ENCODE results near the gene ZBTB16.
"Not testable (repeated sequence)": the region's sequence is repeated elsewhere in the genome, so short reads cannot be mapped to it uniquely, and the experiment has no call there.

Gene ZBTB16

DNA sequence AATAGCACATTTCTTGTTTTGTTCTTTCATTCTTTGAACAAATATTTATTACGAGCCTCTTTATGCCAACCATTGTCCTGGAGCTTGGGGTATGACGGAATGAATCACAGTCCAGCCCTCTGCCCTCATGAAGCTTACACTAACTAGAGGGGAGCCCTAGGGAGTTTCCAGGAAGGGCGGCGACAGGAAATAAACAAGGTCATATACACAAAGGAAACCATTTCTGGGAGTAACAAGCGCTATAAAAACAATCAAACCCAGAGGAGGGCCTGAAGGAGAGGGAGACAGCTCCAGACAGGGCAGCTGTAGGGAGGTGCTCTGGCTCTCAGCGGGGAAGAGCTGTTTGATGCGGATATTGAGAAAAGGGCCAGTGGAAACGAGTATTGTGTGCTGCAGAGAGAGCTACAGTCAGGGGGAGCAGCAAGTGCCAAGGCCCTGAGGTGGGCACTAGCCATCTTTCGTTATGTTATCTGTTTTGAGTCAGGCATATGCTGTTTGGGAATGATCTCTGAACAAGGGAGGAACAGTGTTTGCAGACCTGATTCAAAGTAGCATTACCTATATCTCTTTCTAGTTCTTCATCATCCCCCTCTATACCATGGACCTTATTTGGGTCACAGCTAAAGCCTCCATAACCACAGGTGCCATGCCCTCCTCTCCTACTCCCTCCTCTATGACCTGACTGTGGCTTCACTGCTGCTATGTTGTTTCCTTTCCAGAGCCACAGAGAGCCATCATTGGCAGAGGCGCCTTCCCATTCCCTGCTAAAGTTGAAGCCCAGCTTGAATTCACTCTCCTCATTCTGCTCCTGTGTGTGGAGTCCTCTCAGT is 15.3 kb upstream of the ZBTB16 start:
- DNase-seq = no peak

DNA sequence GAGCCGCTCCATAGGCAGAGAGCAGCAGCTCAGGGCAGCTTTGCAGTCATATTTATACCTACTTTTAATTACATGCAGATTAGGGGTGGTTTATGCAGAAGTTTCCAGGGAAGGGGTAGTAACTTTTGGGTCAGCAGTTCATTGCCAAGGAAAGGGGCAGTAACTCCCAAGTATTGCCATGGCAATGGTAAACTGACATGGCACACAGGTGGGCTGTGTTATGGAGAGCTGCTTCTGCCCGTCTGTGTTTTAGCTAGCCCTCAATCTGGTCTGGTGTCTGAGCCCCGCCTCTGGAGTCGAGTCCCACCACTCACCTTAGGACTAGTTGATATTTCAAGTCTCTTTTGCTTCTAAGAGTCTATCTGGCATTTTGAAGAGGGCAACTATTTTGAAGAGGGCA is 12.2 kb upstream of the ZBTB16 start:
- DNase-seq = no peak

DNA sequence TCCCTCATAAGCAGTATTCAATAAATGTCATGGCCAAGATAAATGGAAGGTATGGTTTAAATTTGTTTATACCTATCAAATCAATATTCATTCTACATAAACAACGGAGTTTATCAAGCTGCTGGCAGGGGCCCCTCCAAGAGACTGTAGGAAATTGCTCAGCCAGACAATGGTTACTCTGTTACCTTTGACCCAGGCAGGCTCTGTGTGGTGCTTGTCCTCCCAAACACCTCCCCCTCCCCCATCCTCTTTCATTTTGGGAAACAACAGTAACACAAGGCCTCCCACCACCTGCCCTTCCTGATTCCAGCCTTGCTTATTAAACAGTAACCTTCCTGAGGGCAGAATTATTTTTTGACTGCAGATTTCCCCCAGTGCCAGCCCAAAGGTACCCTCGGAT is 10.5 kb upstream of the ZBTB16 start:
- DNase-seq = no peak

DNA sequence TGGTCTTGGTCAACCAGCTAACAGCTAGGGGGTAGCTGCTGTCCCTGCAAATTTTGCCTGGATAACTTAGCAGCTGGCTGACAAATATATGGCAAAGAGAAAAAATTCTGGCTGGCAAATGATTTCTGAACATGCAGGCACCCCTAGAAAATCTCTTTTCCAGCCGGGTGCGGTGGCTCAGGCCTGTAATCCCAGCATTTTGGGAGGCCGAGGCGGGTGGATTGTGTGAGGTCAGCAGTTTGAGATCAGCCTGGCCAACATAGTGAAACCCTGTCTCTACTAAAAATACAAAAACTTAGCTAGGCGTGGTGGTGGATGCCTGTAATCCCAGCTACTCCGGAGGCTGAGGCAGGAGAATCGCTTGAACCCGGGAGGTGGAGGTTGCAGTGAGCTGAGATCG is 9.7 kb upstream of the ZBTB16 start:
- not testable (repeated sequence) for DNase-seq

DNA sequence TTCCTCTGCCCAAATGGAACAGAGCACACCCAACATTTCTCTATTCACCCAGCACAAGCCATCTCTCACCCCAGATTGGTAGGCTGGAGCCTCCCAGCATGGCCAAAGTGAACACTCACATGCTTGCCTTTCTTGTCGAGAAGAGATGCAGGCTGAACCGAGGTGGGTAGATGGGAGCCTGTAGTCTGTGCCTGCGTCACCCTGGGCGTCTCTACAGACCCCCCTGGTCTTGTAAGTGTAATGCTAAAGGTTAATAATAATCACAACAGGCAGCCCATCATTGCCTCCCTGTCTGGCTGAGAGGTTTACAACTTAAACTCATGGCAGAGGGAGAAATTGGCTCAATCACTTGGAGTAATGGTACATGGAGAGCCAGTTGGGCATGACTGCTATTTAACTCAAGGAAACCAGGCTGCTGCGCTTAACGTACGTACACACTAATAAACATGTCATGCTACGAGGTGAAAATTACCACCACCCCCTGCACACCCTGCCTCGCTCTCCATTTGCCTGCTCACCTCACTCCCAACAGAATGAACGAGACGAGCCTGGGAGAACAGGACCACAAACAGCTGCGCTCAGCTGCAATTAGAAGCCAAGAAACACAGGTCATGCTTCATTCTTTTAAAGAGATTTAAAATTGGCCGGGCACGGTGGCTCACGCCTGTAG is 9.1 kb upstream of the ZBTB16 start:
- DNase-seq = no peak

DNA sequence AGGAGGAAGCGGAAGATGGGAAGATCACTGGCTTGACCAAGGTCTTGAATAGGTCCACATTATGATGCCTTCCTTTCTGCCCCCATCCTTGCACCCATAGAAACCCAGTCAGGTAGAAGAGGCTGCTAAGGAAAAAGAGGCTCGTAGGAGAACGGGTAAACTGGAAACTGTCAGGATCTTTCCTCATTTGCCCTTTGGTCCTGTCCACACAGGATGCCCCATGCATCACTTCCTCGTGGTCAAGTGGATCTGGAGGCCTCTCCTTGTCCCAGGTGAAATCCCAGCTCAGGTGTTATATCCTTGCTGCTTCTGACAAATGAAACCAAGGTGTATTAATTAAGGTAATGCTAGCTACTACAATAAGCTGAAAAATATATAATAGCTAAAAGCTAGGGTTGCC is 8.0 kb upstream of the ZBTB16 start:
- DNase-seq = no peak

DNA sequence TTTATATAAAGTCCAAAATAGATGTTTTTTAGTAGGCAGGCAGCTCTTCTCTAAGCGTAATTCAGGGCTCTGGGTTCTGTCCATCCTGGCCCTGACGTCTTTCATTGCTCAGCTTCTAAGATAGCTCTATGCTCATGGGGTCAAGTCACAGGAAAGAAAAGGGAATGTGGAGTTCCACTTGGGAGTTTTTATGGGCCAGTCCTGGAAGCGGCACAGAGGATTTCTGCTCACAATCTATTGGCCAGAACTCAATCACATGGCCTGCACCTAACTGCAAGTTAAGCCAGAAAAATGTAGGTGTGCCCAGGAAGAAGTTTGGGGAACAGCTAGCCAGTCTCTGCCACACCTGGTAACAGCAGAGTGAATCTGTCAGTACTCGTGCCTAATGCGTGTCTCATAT is 7.4 kb upstream of the ZBTB16 start:
- DNase-seq = no peak

DNA sequence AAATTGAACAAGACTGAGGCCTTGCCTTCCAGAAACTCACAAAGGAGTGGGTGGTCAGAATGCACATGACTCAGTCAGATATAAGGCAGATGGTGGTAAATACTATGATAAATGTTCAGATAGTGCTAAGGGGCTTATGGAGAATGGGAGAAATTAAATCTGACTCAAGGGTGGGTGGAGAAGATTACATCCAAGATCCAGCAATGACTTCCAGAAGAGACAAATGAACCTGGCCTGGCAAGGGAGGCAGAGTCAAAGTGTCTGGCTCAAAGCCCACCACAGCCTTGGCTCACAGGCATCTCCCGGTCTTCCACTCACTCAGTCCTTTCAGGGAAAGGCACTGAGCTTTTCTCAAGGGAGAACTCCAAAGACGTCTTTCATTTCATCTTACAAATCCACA is 6.1 kb upstream of the ZBTB16 start:
- DNase-seq = no peak

DNA sequence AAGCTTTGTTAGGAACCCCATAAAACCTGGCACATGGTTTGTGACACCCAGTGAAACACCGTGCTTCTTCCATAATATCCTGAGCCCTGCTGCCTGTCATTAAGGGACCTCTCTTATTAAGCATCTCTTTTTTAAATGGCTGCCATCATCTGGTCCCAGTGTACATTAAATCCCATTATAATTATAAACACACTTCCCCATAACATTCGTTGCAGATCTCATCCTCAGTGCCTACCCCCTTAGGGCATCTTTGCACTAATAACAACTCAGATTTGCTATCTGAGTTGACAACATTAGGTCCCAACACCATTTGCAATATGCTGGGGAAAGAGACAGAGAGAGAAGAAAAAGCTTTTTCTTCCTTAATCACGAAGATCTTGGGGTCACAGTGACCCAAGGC is 4.7 kb upstream of the ZBTB16 start:
- DNase-seq = no peak

DNA sequence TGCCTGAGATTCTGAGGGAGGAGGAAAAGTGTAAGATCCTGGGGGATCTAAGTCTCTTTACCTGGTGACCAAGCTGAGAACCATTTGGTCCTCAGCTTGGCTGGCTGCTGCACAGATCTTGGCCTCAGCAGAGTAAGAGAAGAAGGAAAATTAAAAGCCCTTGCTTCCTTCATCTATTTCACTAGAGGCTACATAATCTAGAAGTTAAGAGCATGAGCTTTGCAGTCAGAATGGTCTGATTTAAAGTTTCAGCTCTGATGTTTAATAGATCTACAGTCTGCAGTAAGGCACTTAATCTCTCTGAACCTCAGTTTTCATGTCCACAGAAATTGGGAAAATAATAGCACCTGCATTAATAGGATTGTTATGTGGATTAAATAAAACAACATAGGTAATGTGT is 3.1 kb upstream of the ZBTB16 start:
- no peak for DNase-seq

DNA sequence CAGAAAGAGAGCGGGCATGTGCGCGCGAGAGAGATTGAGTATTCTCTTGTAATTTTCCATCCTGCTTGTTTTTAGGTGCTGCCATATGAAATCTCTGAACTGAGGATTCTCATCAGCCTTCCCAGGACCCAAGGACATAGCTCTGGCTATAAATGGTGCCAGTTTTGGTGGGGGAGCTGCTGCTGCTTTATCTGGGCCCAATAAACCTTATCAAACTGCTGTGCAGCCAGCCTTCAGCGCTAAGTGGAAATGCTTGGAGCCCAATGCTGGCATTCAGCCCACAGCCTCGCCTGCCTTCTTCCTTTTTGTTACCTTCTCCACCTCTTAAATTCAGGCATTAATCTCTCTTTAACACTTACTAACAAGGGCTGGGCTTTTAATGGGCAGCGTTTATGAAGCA is 2.4 kb upstream of the ZBTB16 start:
- DNase-seq = no peak

DNA sequence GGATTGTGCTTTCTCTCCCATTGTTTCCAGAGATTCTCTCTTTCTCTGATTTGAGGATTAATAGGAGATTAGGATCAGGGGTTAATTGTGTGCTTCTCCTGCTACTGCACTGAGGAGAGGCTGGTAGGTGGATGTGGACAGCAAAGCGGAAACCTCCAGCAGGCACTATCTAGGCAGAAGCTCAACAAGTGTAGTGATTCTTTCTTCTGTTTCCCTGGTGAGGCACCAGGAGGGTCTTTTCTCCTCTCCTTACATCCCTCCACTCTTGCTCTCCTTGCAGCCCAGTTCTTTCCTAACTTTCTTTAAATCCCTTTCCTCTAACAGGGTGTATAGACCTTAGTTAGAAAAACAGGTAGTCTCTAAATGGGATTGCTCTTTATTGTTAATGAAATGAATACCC is 1.9 kb upstream of the ZBTB16 start:
- no peak for DNase-seq

DNA sequence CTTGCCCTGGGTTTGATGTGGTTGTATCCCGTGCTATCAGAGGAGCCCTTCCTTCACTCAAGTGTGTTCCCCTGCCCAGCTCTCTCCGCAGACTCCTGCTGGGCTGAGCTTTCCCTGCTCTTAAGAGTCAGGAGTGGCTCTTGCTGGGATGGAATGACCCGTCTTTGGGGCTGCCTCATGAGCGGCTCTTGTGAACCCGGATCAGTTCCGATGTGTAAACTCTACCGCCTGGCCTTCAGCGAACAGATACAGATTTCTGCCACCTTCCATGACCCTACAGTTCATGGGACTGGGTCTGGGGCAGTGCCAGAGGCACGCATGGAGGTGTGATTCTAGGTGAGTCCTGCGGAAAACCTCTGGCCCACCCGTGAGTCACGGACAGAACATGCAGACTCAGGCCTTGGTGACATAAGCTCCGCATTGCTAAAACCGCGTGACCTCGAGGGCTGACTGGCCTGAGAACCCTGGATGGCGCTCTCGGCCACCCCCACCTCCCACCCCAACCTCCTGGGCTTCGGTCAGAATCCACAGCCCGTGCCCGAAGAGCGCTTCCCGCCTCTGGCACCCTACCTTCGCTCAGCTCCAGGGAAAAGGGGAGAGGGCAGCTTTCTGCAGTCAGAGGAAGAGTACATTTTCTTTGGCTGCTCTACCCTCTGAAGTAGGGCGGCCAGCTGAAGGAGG is 1.3 kb upstream of the ZBTB16 start:
- DNase-seq = no peak

DNA sequence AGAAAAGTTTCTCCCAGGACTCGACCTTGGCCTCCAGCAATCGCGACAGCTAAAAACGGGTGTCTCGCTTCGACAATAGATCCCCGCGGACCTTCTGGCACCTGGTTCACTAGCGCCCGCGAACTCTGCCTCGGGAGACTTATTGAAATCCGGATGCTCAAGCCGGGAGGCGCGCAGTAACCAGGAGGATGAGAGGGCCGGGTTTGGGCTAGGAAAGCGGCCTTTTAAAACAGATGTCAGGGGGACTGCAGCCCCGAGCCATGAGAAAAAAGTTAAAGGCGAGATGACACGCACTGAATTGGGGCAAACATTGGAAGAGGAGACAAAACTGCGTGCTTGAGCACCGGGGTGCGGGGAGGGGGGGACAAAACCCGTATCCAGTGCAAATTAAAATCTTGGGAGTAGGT is 637 bp upstream of the ZBTB16 start:
- no peak for DNase-seq

DNA sequence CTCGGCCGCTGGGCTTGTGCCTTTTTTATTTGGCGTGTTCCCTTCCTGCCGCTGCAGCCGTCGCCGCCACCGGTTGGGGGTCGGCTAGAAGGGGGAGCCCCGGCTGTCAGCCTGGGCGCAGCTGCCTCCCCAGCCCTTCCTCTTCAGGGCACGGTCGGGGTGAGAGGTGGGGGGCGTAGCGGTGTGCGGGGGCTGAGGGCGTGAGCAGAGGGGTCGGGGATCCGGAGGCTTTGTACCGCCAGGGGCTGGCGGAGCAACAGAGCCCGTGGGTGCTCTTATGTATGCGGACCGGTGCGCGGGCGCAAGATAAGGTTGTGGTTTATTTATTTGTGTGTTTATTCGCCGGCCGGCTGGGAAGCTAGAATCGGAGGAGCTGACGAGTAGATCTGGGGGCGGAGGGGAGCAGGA is 477 bp downstream of the ZBTB16 start:
- DNase-seq = no peak

DNA sequence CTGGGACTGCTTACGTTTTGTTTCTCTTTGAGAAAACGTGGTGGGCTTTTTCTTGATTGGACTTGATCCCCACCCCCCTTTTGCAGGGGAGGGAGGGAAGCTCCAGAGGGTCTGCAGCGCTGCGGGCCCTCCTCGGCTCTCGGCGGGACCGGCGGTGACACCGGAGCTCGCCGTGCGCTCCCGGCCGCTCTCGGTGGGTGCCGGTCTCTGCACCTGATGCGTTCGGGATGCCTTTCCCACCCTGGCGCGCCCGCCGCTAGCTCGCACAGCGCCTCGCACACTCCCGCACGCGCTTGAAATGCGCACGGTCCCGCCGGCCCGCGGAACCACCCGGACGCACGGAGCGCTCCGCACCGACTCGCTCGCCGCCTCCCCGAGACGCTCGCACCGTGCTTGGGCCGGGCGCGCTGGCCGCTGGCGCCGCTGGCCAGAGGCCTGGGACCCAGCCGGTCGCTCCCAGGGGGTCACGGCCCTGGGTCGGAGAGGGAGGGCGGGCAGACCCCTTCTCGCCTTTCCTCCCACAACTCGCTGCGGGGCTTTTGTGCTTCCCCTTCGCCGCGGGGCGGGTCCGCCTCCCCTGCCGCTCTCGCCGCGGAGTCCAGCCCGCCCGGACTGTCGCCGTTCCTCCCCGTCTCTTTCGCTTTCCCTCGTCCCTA is 1.0 kb downstream of the ZBTB16 start:
- no peak for DNase-seq

DNA sequence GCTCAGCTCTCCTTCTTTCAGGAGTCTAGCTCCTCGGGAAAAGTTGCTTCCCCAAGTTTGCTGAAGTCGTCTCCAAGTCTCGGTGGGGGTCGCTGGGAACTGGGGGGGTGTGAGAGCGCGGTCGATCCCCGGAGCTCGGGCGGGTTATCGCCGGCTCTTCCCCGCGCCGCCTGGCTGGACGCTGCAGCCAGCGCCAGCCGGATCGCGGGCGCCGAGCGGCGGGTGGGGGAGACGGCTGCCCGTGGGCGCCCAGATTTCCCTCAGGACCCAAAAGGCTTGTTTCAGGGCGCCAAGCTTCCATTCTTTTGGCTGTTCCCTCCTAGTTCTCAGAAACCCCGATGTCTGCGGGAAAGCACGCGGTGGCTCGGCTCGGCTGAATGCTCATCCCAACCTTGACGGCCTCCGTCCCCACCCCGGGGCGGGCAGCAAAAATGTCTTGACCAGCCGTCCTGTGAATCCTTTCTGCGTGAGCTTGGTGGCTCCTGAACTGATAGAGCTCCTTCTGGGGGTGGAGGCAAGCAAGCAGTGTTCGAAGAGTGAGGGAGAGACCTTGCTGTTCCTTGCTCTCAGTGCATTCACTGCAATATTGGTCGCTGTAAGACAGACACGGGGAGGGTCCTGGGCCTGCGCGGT is 1.7 kb downstream of the ZBTB16 start:
- DNase-seq = no peak

DNA sequence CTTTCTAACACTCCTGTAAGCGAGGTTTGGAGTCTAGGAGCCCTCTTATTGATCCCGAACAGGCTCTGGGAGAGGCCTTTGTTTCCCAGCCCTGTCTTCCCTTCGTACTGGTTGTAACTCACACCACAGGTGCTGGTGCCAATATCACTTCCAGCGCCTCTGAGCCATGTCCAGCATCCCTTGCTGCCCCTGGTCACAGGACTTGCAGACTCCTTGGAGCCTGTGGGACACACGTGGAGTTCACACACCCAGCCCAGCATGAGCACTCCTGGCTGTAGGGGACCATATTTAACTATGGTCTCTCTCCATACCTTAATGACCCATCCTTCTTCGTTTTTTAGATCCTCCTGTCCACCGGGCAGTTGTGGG is 2.2 kb downstream of the ZBTB16 start:
- no peak for DNase-seq

DNA sequence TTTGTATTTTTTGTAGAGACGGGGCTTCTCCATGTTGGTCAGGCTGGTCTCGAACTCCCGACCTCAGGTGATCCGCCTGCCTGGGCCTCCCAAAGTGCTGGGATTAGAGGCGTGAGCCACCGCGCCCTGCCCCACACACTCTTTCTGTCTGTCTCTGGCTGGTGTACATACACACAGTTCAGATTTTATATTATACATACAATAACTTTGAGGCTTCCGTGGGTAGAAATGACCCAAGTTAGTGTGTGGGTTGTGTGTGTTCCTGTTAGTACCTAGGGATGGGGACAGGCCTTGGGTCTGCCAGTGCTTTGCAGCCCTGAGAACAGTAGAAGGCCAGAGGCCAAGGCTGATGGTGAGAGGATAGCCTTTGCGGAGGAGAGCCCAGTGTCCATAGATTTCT is 2.8 kb downstream of the ZBTB16 start:
- no peak for DNase-seq

DNA sequence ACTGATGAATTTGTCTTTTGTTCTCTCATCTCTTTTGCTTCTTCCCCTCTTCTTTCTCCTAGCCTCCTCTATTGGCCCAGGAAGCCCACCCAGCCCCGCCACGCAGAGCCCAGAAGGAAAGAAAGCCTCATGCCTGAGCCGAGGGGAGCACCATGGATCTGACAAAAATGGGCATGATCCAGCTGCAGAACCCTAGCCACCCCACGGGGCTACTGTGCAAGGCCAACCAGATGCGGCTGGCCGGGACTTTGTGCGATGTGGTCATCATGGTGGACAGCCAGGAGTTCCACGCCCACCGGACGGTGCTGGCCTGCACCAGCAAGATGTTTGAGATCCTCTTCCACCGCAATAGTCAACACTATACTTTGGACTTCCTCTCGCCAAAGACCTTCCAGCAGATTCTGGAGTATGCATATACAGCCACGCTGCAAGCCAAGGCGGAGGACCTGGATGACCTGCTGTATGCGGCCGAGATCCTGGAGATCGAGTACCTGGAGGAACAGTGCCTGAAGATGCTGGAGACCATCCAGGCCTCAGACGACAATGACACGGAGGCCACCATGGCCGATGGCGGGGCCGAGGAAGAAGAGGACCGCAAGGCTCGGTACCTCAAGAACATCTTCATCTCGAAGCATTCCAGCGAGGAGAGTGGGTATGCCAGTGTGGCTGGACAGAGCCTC is 3.8 kb downstream of the ZBTB16 start:
- DNase-seq = no peak

DNA sequence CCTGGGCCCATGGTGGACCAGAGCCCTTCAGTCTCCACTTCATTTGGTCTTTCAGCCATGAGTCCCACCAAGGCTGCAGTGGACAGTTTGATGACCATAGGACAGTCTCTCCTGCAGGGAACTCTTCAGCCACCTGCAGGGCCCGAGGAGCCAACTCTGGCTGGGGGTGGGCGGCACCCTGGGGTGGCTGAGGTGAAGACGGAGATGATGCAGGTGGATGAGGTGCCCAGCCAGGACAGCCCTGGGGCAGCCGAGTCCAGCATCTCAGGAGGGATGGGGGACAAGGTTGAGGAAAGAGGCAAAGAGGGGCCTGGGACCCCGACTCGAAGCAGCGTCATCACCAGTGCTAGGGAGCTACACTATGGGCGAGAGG is 4.3 kb downstream of the ZBTB16 start:
- no peak for DNase-seq

DNA sequence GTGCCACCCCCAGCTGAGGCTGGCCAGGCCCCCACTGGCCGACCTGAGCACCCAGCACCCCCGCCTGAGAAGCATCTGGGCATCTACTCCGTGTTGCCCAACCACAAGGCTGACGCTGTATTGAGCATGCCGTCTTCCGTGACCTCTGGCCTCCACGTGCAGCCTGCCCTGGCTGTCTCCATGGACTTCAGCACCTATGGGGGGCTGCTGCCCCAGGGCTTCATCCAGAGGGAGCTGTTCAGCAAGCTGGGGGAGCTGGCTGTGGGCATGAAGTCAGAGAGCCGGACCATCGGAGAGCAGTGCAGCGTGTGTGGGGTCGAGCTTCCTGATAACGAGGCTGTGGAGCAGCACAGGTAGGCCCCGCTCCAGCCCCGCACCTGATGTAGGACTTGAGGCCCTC is 4.7 kb downstream of the ZBTB16 start:
- DNase-seq = no peak

DNA sequence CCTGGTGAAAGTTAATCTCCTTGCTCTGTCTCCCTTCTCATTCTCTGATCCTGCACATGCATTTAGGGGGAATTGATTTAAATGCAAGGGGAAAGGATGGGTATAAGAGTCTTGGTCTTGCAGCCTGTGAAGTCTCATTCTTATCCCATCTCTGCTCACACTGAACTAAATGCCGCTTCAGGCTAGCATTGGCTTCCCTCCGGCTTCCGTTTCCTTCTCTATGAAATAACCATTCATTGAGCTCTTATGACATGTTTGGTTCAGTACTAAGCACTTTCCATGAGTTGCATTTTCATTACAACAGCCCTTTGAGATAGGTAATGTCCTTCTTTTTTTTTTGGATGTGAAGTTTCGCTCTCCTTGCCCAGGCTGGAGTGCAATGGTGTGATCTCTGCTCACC is 5.6 kb downstream of the ZBTB16 start:
- DNase-seq = no peak

Measured in stimulated activated CD4-positive, alpha-beta T cell treated with anti-CD3 and anti-CD28 coated beads, Interleukin-12 subunit alpha, Interleukin-12 subunit beta, amount 100 ng/mL, for 4 hours (primary cell).